NCI-H1694 treated with DMSO at 0.1 percent for 48 hours (cell line): Measurements from ENCODE around the gene NRF1.

ENCODE experiments used
- DNase-seq: peaks from one replicate; lab custom pipeline; 2025; lab: John Stamatoyannopoulos, UW

NRF1 gene

GRCh38 chr7:129740574-129741410 is 129.3 kb downstream of the NRF1 start:
- DNase-seq = no peak

GRCh38 chr7:129741743-129742213 is 130.3 kb downstream of the NRF1 start:
- peak; percentile 75 for DNase-seq

- no peak for DNase-seq
Observed at GRCh38 chr7:129742256-129742655, 130.7 kb downstream of the NRF1 start.

- no peak for DNase-seq
Observed at GRCh38 chr7:129746857-129747529, 135.5 kb downstream of the NRF1 start.

GRCh38 chr7:129748356-129749109 is 137.0 kb downstream of the NRF1 start:
- no peak for DNase-seq

GRCh38 chr7:129750091-129750490 is 138.6 kb downstream of the NRF1 start:
- DNase-seq = no peak

GRCh38 chr7:129750501-129750900 is 139.0 kb downstream of the NRF1 start:
- DNase-seq = no peak

GRCh38 chr7:129751916-129752315 is 140.4 kb downstream of the NRF1 start:
- DNase-seq = no peak

GRCh38 chr7:129752760-129753159 is 141.2 kb downstream of the NRF1 start:
- DNase-seq = no peak

GRCh38 chr7:129754406-129754805 is 142.9 kb downstream of the NRF1 start:
- no peak for DNase-seq

GRCh38 chr7:129757991-129758390 is 146.5 kb downstream of the NRF1 start:
- DNase-seq = no peak

GRCh38 chr7:129762387-129762969 is 151.0 kb downstream of the NRF1 start:
- DNase-seq = no peak

- no peak for DNase-seq
Observed at GRCh38 chr7:129764247-129765084, 152.9 kb downstream of the NRF1 start.

- DNase-seq = no peak
Observed at GRCh38 chr7:129765352-129765751, 153.8 kb downstream of the NRF1 start.

- no peak for DNase-seq
Observed at GRCh38 chr7:129767120-129768015, 155.8 kb downstream of the NRF1 start.

- no peak for DNase-seq
Observed at GRCh38 chr7:129768614-129769399, 157.3 kb downstream of the NRF1 start.

GRCh38 chr7:129769400-129769774 is 157.9 kb downstream of the NRF1 start:
- DNase-seq = no peak

- DNase-seq = no peak
Observed at GRCh38 chr7:129769866-129770808, 158.6 kb downstream of the NRF1 start.
